GM23338 (cell line): ENCODE data around the gene PPP4C. TPM values are rescaled to one million over a fixed set of nuclear protein-coding genes. Genes with fewer than 3 reads are reported as not detected.

Experiments used
- ATAC-seq: fragments of 200-7000 bp; cut with Tn5 transposase; 3 replicates; pipeline ENCODE4 v1.9.1; 2020
- DNase-seq: peaks from one replicate; pipeline ENCODE4 v3.0.0-alpha.2; 2015; ENCODE audit warnings: low spot score
- H2AFZ ChIP-seq: fragments of 200-600 bp; sonication (generic); 2 replicates; pipeline ENCODE4 v1.8.0; 2016; ENCODE audit warnings: antibody characterized with exemption, mild to moderate bottlenecking, moderate library complexity
- H3F3A ChIP-seq: fragments of 200-600 bp; sonication (generic); replicated peaks from 2 replicates; pipeline ENCODE4 v1.8.0; 2017; ENCODE audit warnings: antibody characterized with exemption, mixed run types, low read depth
- H3K27ac ChIP-seq: fragments of 200-600 bp; sonication (generic); 2 replicates; pipeline ENCODE4 v1.6.1; 2016; ENCODE audit warnings: low read depth
- H3K27me3 ChIP-seq: fragments of 200-600 bp; sonication (generic); 2 replicates; pipeline ENCODE4 v1.8.0; 2016; ENCODE audit warnings: mild to moderate bottlenecking, mixed run types, moderate library complexity; ENCODE audit not compliant: insufficient read depth
- H3K36me3 ChIP-seq: fragments of 200-600 bp; sonication (generic); 2 replicates; pipeline ENCODE4 v1.8.0; 2016; ENCODE audit warnings: mild to moderate bottlenecking; ENCODE audit not compliant: insufficient read depth
- H3K4me1 ChIP-seq: fragments of 200-600 bp; sonication (generic); 2 replicates; pipeline ENCODE4 v1.8.0; 2016; ENCODE audit warnings: mild to moderate bottlenecking, moderate library complexity; ENCODE audit not compliant: insufficient read depth
- H3K4me2 ChIP-seq: fragments of 200-600 bp; sonication (generic); 2 replicates; pipeline ENCODE4 v1.7.1; 2017; ENCODE audit warnings: mixed run types
- H3K4me3 ChIP-seq: fragments of 200-600 bp; sonication (generic); 2 replicates; pipeline ENCODE4 v1.6.1; 2016; ENCODE audit warnings: mixed run types
- H3K79me2 ChIP-seq: fragments of 200-600 bp; sonication (generic); replicated peaks from 2 replicates; pipeline ENCODE4 v1.8.0; 2017; ENCODE audit warnings: mild to moderate bottlenecking; ENCODE audit not compliant: insufficient read depth
- H3K9me2 ChIP-seq: fragments of 200-600 bp; sonication (generic); 2 replicates; pipeline ENCODE4 v1.8.0; 2017; ENCODE audit not compliant: insufficient read depth
- H4K20me1 ChIP-seq: fragments of 200-600 bp; sonication (generic); replicated peaks from 2 replicates; pipeline ENCODE4 v1.8.0; 2017; ENCODE audit warnings: mild to moderate bottlenecking; ENCODE audit not compliant: insufficient read depth
- H3K27ac Mint-ChIP-seq: 2 replicates; pipeline ENCODE4 v1.8.0; 2020; ENCODE audit warnings: inconsistent platforms, mild to moderate bottlenecking, moderate library complexity, mixed read lengths
- H3K27me3 Mint-ChIP-seq: 3 replicates; pipeline ENCODE4 v1.8.0; 2022; ENCODE audit warnings: low read depth, mild to moderate bottlenecking, moderate library complexity, mixed read lengths, inconsistent platforms; ENCODE audit not compliant: insufficient read depth, poor library complexity
- H3K36me3 Mint-ChIP-seq: 3 replicates; pipeline ENCODE4 v1.8.0; 2021; ENCODE audit warnings: low read depth, mild to moderate bottlenecking, inconsistent platforms, moderate library complexity, mixed read lengths
- H3K4me1 Mint-ChIP-seq: 3 replicates; pipeline ENCODE4 v1.8.0; 2020; ENCODE audit warnings: mild to moderate bottlenecking, inconsistent platforms, mixed read lengths
- H3K4me3 Mint-ChIP-seq: 3 replicates; pipeline ENCODE4 v1.8.0; 2021; ENCODE audit warnings: moderate library complexity, mild to moderate bottlenecking, inconsistent platforms, mixed read lengths
- H3K9me3 Mint-ChIP-seq: 3 replicates; pipeline ENCODE4 v1.8.0; 2020; ENCODE audit warnings: moderate library complexity, mild to moderate bottlenecking, inconsistent platforms, mixed read lengths
- CTCF ChIP-seq, 2 experiments: fragments of 200-600 bp in 1 of 2; sonication (generic) in 1 of 2; conservative IDR thresholded peaks; 2 replicates each; pipeline versions ENCODE4 v1.5.1 to v1.6.1; 2016 to 2017; ENCODE audit warnings: antibody characterized with exemption in 2 of 2, low read depth in 2 of 2, mild to moderate bottlenecking in 2 of 2, moderate library complexity in 1 of 2
- EZH2 ChIP-seq: fragments of 200-600 bp; sonication (generic); IDR thresholded peaks from one replicate; pipeline ENCODE4 v1.8.0; 2017; ENCODE audit warnings: antibody characterized with exemption, mild to moderate bottlenecking, low read depth; ENCODE audit not compliant: unreplicated experiment
- EZH2phosphoT487 ChIP-seq: fragments of 200-600 bp; sonication (generic); IDR thresholded peaks from one replicate; pipeline ENCODE4 v1.8.1; 2018; ENCODE audit warnings: antibody characterized with exemption; ENCODE audit not compliant: unreplicated experiment
- JUNB ChIP-seq: IDR thresholded peaks from one replicate; pipeline ENCODE4 v1.6.1; 2016; ENCODE audit warnings: antibody characterized with exemption; ENCODE audit not compliant: unreplicated experiment
- NANOG ChIP-seq: IDR thresholded peaks from 2 replicates; pipeline ENCODE4 v1.6.1; 2016; ENCODE audit warnings: antibody characterized with exemption, borderline replicate concordance
- POLR2AphosphoS5 ChIP-seq: IDR thresholded peaks from 2 replicates; pipeline ENCODE4 v1.6.1; 2016; ENCODE audit warnings: antibody characterized with exemption, low read depth
- STAT1 ChIP-seq: IDR thresholded peaks from one replicate; pipeline ENCODE4 v1.6.1; 2016; ENCODE audit warnings: antibody characterized with exemption; ENCODE audit not compliant: unreplicated experiment
- ZNF114 ChIP-seq: fragments of 250-450 bp; sonication (Bioruptor Pico); IDR thresholded peaks from 2 replicates; pipeline ENCODE4 v1.5.0; 2020; ENCODE audit warnings: mild to moderate bottlenecking, moderate library complexity
- ZNF331 ChIP-seq: fragments of 250-450 bp; sonication (Bioruptor Pico); IDR thresholded peaks from 2 replicates; pipeline ENCODE4 v1.5.0; 2020; ENCODE audit warnings: low read depth, mild to moderate bottlenecking, moderate library complexity
- polyA plus RNA-seq: library from polyadenylated mRNA; unstranded; fragments of >200 nt; fragmentation: Nextera tagmentation; extraction: Ambion mirVana; gene quantifications from 2 replicates; pipeline ENCODE4 v1.2.1, GENCODE V29; 2016
- total RNA-seq: library from RNA; depleted of rRNA; stranded (reverse); fragments of >200 nt; shearing (Covaris generic); gene quantifications from 2 replicates; pipeline ENCODE4 v1.2.3, GENCODE V29; 2014
- TF ChIP-seq, protein P1 (sequence below): IDR thresholded peaks from one replicate; pipeline ENCODE4 v1.6.1; 2018; ENCODE audit warnings: antibody characterized with exemption; ENCODE audit not compliant: unreplicated experiment

The PPP4C gene
- total and polyA plus RNA-seq, 2 experiments from 2014 or later: 120 to 170 TPM

DNA sequence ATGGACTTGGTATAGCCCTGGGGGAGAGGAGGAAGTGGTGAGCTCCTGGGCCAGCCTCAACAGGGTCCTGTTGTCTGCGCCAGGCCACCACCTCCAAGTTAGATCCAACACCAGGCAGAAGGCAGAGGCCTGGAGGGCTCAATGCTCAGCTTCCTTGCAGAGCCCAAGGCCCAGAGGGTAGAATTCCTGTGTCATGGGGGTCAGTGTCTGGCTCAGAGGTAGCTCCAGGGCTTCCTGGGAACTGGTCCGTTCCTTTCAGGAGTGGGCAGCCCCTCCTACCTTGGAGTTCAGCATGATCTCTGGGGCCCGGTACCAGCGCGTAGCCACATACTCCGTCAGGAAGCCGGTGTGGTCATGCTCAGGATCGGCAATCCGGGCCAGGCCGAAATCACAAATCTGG, 42.0 kb downstream of the PPP4C start:
- peaks cover 4% of the 10 kb centered on the region; the same call in 2 of the 3 replicates for H3K4me1 Mint-ChIP-seq
- no peak overlapping the region for H3K4me2 ChIP-seq
- no peaks in the 10 kb centered on the region for H3K9me3 Mint-ChIP-seq
- H3K4me1 ChIP-seq: peaks cover 3% of the 10 kb centered on the region; the same call in 1 of the 2 replicates
- no peak overlapping the region for H3K4me3 Mint-ChIP-seq
- no peaks in the 10 kb centered on the region for H3K36me3 Mint-ChIP-seq
- H3K27me3 ChIP-seq: no peaks in the 10 kb centered on the region
- peaks cover 12% of the 10 kb centered on the region for H3K27me3 Mint-ChIP-seq
- no peak overlapping the region for H3K4me3 ChIP-seq
- no peak for ATAC-seq
- H3K27ac Mint-ChIP-seq: no peak overlapping the region
- no peak for TF ChIP-seq ZNF114
- TF ChIP-seq ZNF331 (CRISPR knock-in tag): no peak
- TF ChIP-seq POLR2AphosphoS5: no peak
- no peak for TF ChIP-seq NANOG
- TF ChIP-seq STAT1: no peak
- TF ChIP-seq EZH2phosphoT487: no peak
- no peak for TF ChIP-seq CTCF (conservative IDR thresholded peaks at IDR 0.05; ENCODE audit: low read depth in 2 of 2)
- TF ChIP-seq JUNB: no peak
- DNase-seq: no peak
- no peaks in the 10 kb centered on the region for H3K79me2 ChIP-seq
- H3K9me2 ChIP-seq: no peaks in the 10 kb centered on the region
- H3K27ac ChIP-seq: no peak overlapping the region
- H4K20me1 ChIP-seq: no peaks in the 10 kb centered on the region
- H2AFZ ChIP-seq: no peak overlapping the region
- H3K36me3 ChIP-seq: no peaks in the 10 kb centered on the region
- no peaks in the 10 kb centered on the region; the same call in 1 of the 2 replicates for H3F3A ChIP-seq

DNA sequence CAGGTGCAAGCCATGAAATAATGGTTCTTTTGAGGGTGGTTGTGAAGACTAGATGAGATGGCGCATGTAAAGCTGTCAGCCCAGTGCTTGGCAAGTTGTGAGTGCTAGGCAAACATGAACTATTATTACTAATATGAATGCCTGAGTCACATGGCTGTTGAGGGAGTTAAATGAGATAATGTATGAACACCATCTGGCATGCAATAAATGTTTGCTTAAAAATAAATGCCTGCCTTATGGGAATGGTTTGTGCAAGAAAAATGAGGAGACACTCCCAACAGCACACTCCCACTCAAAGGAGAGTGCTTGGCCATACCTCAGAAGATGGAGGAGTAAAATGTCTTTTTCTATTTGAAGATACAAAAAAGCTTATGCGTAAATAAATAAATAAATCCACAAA, 43.6 kb downstream of the PPP4C start:
- peaks cover 4% of the 10 kb centered on the region; the same call in 2 of the 3 replicates for H3K4me1 Mint-ChIP-seq
- Histone ChIP-seq H3K9me2 (no peaks in the 10 kb centered on the region), H3K79me2 (no peaks in the 10 kb centered on the region), H3K4me2 (no peak overlapping the region), H3K4me3 (no peak overlapping the region), H2AFZ (no peak overlapping the region), H3K4me1 (peaks cover 3% of the 10 kb centered on the region; the same call in 1 of the 2 replicates), H3K36me3 (no peaks in the 10 kb centered on the region), H3K27ac (no peak overlapping the region), H4K20me1 (no peaks in the 10 kb centered on the region), H3K27me3 (no peaks in the 10 kb centered on the region), H3F3A (no peaks in the 10 kb centered on the region)
- no peak overlapping the region for H3K4me3 Mint-ChIP-seq
- no peak overlapping the region for H3K27ac Mint-ChIP-seq
- no peaks in the 10 kb centered on the region for H3K9me3 Mint-ChIP-seq
- DNase-seq (no peak), ATAC-seq (no peak)
- H3K27me3 Mint-ChIP-seq: peaks cover 12% of the 10 kb centered on the region
- TF ChIP-seq, protein P1, sequence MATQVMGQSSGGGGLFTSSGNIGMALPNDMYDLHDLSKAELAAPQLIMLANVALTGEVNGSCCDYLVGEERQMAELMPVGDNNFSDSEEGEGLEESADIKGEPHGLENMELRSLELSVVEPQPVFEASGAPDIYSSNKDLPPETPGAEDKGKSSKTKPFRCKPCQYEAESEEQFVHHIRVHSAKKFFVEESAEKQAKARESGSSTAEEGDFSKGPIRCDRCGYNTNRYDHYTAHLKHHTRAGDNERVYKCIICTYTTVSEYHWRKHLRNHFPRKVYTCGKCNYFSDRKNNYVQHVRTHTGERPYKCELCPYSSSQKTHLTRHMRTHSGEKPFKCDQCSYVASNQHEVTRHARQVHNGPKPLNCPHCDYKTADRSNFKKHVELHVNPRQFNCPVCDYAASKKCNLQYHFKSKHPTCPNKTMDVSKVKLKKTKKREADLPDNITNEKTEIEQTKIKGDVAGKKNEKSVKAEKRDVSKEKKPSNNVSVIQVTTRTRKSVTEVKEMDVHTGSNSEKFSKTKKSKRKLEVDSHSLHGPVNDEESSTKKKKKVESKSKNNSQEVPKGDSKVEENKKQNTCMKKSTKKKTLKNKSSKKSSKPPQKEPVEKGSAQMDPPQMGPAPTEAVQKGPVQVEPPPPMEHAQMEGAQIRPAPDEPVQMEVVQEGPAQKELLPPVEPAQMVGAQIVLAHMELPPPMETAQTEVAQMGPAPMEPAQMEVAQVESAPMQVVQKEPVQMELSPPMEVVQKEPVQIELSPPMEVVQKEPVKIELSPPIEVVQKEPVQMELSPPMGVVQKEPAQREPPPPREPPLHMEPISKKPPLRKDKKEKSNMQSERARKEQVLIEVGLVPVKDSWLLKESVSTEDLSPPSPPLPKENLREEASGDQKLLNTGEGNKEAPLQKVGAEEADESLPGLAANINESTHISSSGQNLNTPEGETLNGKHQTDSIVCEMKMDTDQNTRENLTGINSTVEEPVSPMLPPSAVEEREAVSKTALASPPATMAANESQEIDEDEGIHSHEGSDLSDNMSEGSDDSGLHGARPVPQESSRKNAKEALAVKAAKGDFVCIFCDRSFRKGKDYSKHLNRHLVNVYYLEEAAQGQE: no peak
- TF ChIP-seq ZNF331 (CRISPR knock-in tag) (no peak), EZH2 (no peak)
- no peaks in the 10 kb centered on the region for H3K36me3 Mint-ChIP-seq
